H9 (cell line): ENCODE measurements around the gene TADA3. TPM values are rescaled to one million over a fixed set of nuclear protein-coding genes. Genes with fewer than 3 reads are reported as not detected.

Experiments used
- DNase-seq: peaks from one replicate; pipeline ENCODE4 v3.0.0-alpha.2; 2017
- H2AFZ ChIP-seq: one replicate; pipeline ENCODE4 v1.6.1; 2013; ENCODE audit warnings: mild to moderate bottlenecking, low read length, control low read depth, moderate library complexity
- H2AK5ac ChIP-seq: 2 replicates; pipeline ENCODE4 v1.6.1; 2013; ENCODE audit warnings: low read length, control low read depth, mixed read lengths; ENCODE audit not compliant: insufficient read length
- H2BK120ac ChIP-seq: one replicate; pipeline ENCODE4 v1.6.1; 2013; ENCODE audit warnings: low read depth, mild to moderate bottlenecking, low read length, control low read depth, inconsistent platforms; ENCODE audit not compliant: poor library complexity, severe bottlenecking
- H2BK12ac ChIP-seq: 2 replicates; pipeline ENCODE4 v1.6.1; 2013; ENCODE audit warnings: low read length, control low read depth, mixed read lengths, low read depth; ENCODE audit not compliant: insufficient read length
- H2BK15ac ChIP-seq: 2 replicates; pipeline ENCODE4 v1.6.1; 2013; ENCODE audit warnings: low read depth, low read length, control low read depth
- H2BK20ac ChIP-seq: one replicate; pipeline ENCODE4 v1.6.1; 2013; ENCODE audit warnings: low read depth, mild to moderate bottlenecking, low read length, control low read depth, inconsistent platforms; ENCODE audit not compliant: poor library complexity, severe bottlenecking
- H2BK5ac ChIP-seq: 2 replicates; pipeline ENCODE4 v1.6.1; 2013; ENCODE audit warnings: low read length, control low read depth, mixed read lengths; ENCODE audit not compliant: insufficient read length
- H3K14ac ChIP-seq: 2 replicates; pipeline ENCODE4 v1.6.1; 2013; ENCODE audit warnings: low read length, control low read depth; ENCODE audit not compliant: insufficient read depth
- H3K18ac ChIP-seq: 2 replicates; pipeline ENCODE4 v1.6.1; 2013; ENCODE audit warnings: low read depth, mild to moderate bottlenecking, mixed read lengths, low read length, control low read depth; ENCODE audit not compliant: insufficient read length
- H3K23ac ChIP-seq: 2 replicates; pipeline ENCODE4 v1.6.1; 2013; ENCODE audit warnings: low read length, control low read depth, mixed read lengths, low read depth; ENCODE audit not compliant: insufficient read length
- H3K23me2 ChIP-seq: 2 replicates; pipeline ENCODE4 v1.6.1; 2013; ENCODE audit warnings: low read depth, mild to moderate bottlenecking, mixed read lengths, low read length, control low read depth; ENCODE audit not compliant: insufficient read length, poor library complexity, severe bottlenecking
- H3K27ac ChIP-seq: 2 replicates; pipeline ENCODE4 v1.5.1; 2013; ENCODE audit warnings: low read length, control low read depth, mixed read lengths, low read depth; ENCODE audit not compliant: insufficient read length
- H3K27me3 ChIP-seq: 2 replicates; pipeline ENCODE4 v1.6.1; 2013; ENCODE audit warnings: low read length, control low read depth, inconsistent platforms; ENCODE audit not compliant: insufficient read depth
- H3K4ac ChIP-seq: 2 replicates; pipeline ENCODE4 v1.6.1; 2013; ENCODE audit warnings: low read depth, mild to moderate bottlenecking, control low read depth, inconsistent platforms, low read length, moderate library complexity
- H3K4me1 ChIP-seq: 2 replicates; pipeline ENCODE4 v1.6.1; 2013; ENCODE audit warnings: low read length, control low read depth, inconsistent platforms; ENCODE audit not compliant: insufficient read depth
- H3K4me2 ChIP-seq: 2 replicates; pipeline ENCODE4 v1.6.1; 2013; ENCODE audit warnings: low read length, control low read depth, mixed read lengths; ENCODE audit not compliant: insufficient read length, insufficient read depth
- H3K56ac ChIP-seq: 2 replicates; pipeline ENCODE4 v1.6.1; 2013; ENCODE audit warnings: low read depth, mild to moderate bottlenecking, mixed read lengths, low read length, control low read depth; ENCODE audit not compliant: insufficient read length
- H3K79me1 ChIP-seq: 2 replicates; pipeline ENCODE4 v1.6.1; 2013; ENCODE audit warnings: low read depth, mild to moderate bottlenecking, moderate library complexity, low read length, control low read depth, inconsistent platforms; ENCODE audit not compliant: insufficient read depth, poor library complexity, severe bottlenecking
- H3K79me2 ChIP-seq: 2 replicates; pipeline ENCODE4 v1.6.1; 2013; ENCODE audit warnings: low read length, control low read depth, inconsistent platforms; ENCODE audit not compliant: insufficient read depth
- H3K9ac ChIP-seq: 2 replicates; pipeline ENCODE4 v1.6.1; 2013; ENCODE audit warnings: low read length, control low read depth, mixed read lengths; ENCODE audit not compliant: insufficient read length; ENCODE audit errors: extremely low read depth
- H3K9me3 ChIP-seq: one replicate; pipeline ENCODE4 v1.6.1; 2013; ENCODE audit warnings: low read depth, low read length, inconsistent platforms; ENCODE audit not compliant: control insufficient read depth
- H3T11ph ChIP-seq: one replicate; pipeline ENCODE4 v1.6.1; 2013; ENCODE audit warnings: mild to moderate bottlenecking, low read length, control low read depth, inconsistent platforms
- H4K20me1 ChIP-seq: one replicate; pipeline ENCODE4 v1.6.1; 2013; ENCODE audit not compliant: control insufficient read depth, insufficient read length, insufficient read depth
- H4K5ac ChIP-seq: 2 replicates; pipeline ENCODE4 v1.6.1; 2013; ENCODE audit warnings: low read depth, mild to moderate bottlenecking, mixed read lengths, low read length, control low read depth; ENCODE audit not compliant: insufficient read length
- H4K8ac ChIP-seq: replicated peaks from 2 replicates; pipeline ENCODE4 v1.6.1; 2013; ENCODE audit warnings: low read length, control low read depth, mixed read lengths, low read depth; ENCODE audit not compliant: insufficient read length
- H4K91ac ChIP-seq: 2 replicates; pipeline ENCODE4 v1.6.1; 2013; ENCODE audit warnings: low read depth, mild to moderate bottlenecking, moderate library complexity, mixed read lengths, low read length, control low read depth; ENCODE audit not compliant: insufficient read length
- H3K27ac Mint-ChIP-seq, 3 experiments: 2 replicates in 2 of 3; 3 replicates in 1 of 3; pipeline ENCODE4 v1.8.0; 2020 to 2021; ENCODE audit warnings: mixed read lengths in 3 of 3, mild to moderate bottlenecking in 1 of 3, moderate library complexity in 1 of 3
- H3K27me3 Mint-ChIP-seq: 2 replicates; pipeline ENCODE4 v1.8.0; 2021; ENCODE audit warnings: low read depth, mild to moderate bottlenecking, moderate library complexity, mixed read lengths
- H3K36me3 Mint-ChIP-seq, 3 experiments: 2 replicates in 2 of 3; 3 replicates in 1 of 3; pipeline ENCODE4 v1.8.0; 2020 to 2021; ENCODE audit warnings: low read depth in 3 of 3, mixed read lengths in 3 of 3; ENCODE audit not compliant: insufficient read depth in 1 of 3
- H3K4me1 Mint-ChIP-seq, 2 experiments: 2 replicates each; pipeline ENCODE4 v1.8.0; 2020; ENCODE audit warnings: mixed read lengths in 2 of 2
- H3K4me3 Mint-ChIP-seq, 2 experiments: 2 replicates in 1 of 2; 3 replicates in 1 of 2; pipeline ENCODE4 v1.8.0; 2020 to 2021; ENCODE audit warnings: mild to moderate bottlenecking in 2 of 2, mixed read lengths in 2 of 2, moderate library complexity in 1 of 2
- H3K9me3 Mint-ChIP-seq, 2 experiments: 2 replicates in 1 of 2; 3 replicates in 1 of 2; pipeline ENCODE4 v1.8.0; 2020; ENCODE audit warnings: mild to moderate bottlenecking in 2 of 2, mixed read lengths in 2 of 2, moderate library complexity in 1 of 2
- WGBS: extraction: QIAGEN DNeasy Blood & Tissue Kit; methylation state at CpG from one replicate; pipeline ENCODE4 v1.1.7; 2013; ENCODE audit warnings: missing lambda C conversion rate, low lambda C conversion rate, mixed read lengths; ENCODE audit not compliant: insufficient read length; ENCODE audit errors: extremely low coverage; 5-methylcytosine and 5-hydroxymethylcytosine counted together
- total RNA-seq: library from RNA; stranded (reverse); gene quantifications from 2 replicates; pipeline ENCODE4 v1.2.1, GENCODE V29; 2021
- TF ChIP-seq, protein P1 (sequence below): fragments of 200-600 bp; sonication (generic); conservative IDR thresholded peaks from 3 replicates; pipeline ENCODE4 v1.8.0; 2021; ENCODE audit warnings: antibody characterized with exemption, mild to moderate bottlenecking

TADA3 gene
- total RNA-seq, 1 experiment from 2014 or later: 49.8 TPM

GRCh38 chr3:9841015-9841414, 48.7 kb upstream of the TADA3 start:
- H4K8ac ChIP-seq: no peak overlapping the region

More at GRCh38 chr3:9841015-9841414, 48.7 kb upstream of the TADA3 start:
- no peak overlapping the region for H3K18ac ChIP-seq
- H3K23me2 ChIP-seq: peaks cover 5% of the 10 kb centered on the region
- no peaks in the 10 kb centered on the region; the same call in 1 of the 2 replicates for H3K27me3 ChIP-seq
- no peak overlapping the region for H4K5ac ChIP-seq
- H2AK5ac ChIP-seq: no peak overlapping the region
- H3K9ac ChIP-seq: no peak overlapping the region
- no peak overlapping the region for H2BK15ac ChIP-seq
- TF ChIP-seq, protein P1, sequence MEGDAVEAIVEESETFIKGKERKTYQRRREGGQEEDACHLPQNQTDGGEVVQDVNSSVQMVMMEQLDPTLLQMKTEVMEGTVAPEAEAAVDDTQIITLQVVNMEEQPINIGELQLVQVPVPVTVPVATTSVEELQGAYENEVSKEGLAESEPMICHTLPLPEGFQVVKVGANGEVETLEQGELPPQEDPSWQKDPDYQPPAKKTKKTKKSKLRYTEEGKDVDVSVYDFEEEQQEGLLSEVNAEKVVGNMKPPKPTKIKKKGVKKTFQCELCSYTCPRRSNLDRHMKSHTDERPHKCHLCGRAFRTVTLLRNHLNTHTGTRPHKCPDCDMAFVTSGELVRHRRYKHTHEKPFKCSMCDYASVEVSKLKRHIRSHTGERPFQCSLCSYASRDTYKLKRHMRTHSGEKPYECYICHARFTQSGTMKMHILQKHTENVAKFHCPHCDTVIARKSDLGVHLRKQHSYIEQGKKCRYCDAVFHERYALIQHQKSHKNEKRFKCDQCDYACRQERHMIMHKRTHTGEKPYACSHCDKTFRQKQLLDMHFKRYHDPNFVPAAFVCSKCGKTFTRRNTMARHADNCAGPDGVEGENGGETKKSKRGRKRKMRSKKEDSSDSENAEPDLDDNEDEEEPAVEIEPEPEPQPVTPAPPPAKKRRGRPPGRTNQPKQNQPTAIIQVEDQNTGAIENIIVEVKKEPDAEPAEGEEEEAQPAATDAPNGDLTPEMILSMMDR: no peak
- H4K20me1 ChIP-seq: no peaks in the 10 kb centered on the region
- no peak overlapping the region for H2BK120ac ChIP-seq
- no peaks in the 10 kb centered on the region for H3K79me1 ChIP-seq
- H3K4ac ChIP-seq: no peak overlapping the region
- H3K9me3 ChIP-seq: no peaks in the 10 kb centered on the region
- H4K91ac ChIP-seq: no peak overlapping the region
- no peak overlapping the region for H3K27ac ChIP-seq
- no peaks in the 10 kb centered on the region for H3K79me2 ChIP-seq
- H3K14ac ChIP-seq: no peak overlapping the region
- H2BK12ac ChIP-seq: no peak overlapping the region
- H3K56ac ChIP-seq: no peak overlapping the region
- H2BK20ac ChIP-seq: no peak overlapping the region
- Mint-ChIP-seq H3K4me3 (no peak overlapping the region), H3K36me3 (peaks cover 24 to 45% (median 41%) of the 10 kb centered on the region in 3 experiments; a peak in 6 of 7 replicates), H3K4me1 (peaks cover 3 to 4% of the 10 kb centered on the region in 2 experiments; a peak in 3 of 4 replicates), H3K9me3 (no peaks in the 10 kb centered on the region), H3K27ac (no peak overlapping the region), H3K27me3 (no peaks in the 10 kb centered on the region)
- no CpG with 5 or more reads among the region's 8 CpGs for WGBS
- no peak overlapping the region for H3K23ac ChIP-seq
- no peak overlapping the region for H2AFZ ChIP-seq
- no peak for DNase-seq
- H3T11ph ChIP-seq: no peak overlapping the region
- H2BK5ac ChIP-seq: no peak overlapping the region
- H3K4me2 ChIP-seq: no peak overlapping the region
- no peaks in the 10 kb centered on the region for H3K4me1 ChIP-seq
